Hepatocyte (in vitro differentiated cells): ENCODE data around the gene PHAF1. TPM values are rescaled to one million over a fixed set of nuclear protein-coding genes. Genes with fewer than 3 reads are reported as not detected.

Experiments
- DNase-seq: peaks from one replicate; pipeline ENCODE4 v3.0.0-alpha.2; 2016; ENCODE audit warnings: low spot score
- H2AFZ ChIP-seq: fragments of 200-600 bp; sonication (generic); 2 replicates; pipeline ENCODE4 v1.6.0; 2016; ENCODE audit warnings: antibody characterized with exemption, mild to moderate bottlenecking
- H3K27ac ChIP-seq: fragments of 200-600 bp; sonication (generic); 2 replicates; pipeline ENCODE4 v1.5.1; 2016; ENCODE audit warnings: mild to moderate bottlenecking
- H3K27me3 ChIP-seq: fragments of 200-600 bp; sonication (generic); 2 replicates; pipeline ENCODE4 v1.6.1; 2016
- H3K36me3 ChIP-seq: fragments of 200-600 bp; sonication (generic); replicated peaks from 2 replicates; pipeline ENCODE4 v1.5.1; 2016; ENCODE audit warnings: low read depth; ENCODE audit not compliant: insufficient read depth
- H3K4me1 ChIP-seq: fragments of 200-600 bp; sonication (generic); 2 replicates; pipeline ENCODE4 v1.5.1; 2016; ENCODE audit warnings: mild to moderate bottlenecking, moderate library complexity; ENCODE audit not compliant: insufficient read depth
- H3K4me2 ChIP-seq: fragments of 200-600 bp; sonication (generic); 2 replicates; pipeline ENCODE4 v1.6.0; 2016
- H3K4me3 ChIP-seq: fragments of 200-600 bp; sonication (generic); 2 replicates; pipeline ENCODE4 v1.5.1; 2016; ENCODE audit warnings: mild to moderate bottlenecking
- H3K79me2 ChIP-seq: fragments of 200-600 bp; sonication (generic); 2 replicates; pipeline ENCODE4 v1.6.0; 2017; ENCODE audit warnings: mild to moderate bottlenecking
- H3K9me2 ChIP-seq: fragments of 200-600 bp; sonication (generic); replicated peaks from 2 replicates; pipeline ENCODE4 v1.6.0; 2017; ENCODE audit warnings: mild to moderate bottlenecking; ENCODE audit not compliant: insufficient read depth
- H3K9me3 ChIP-seq: fragments of 200-600 bp; sonication (generic); 2 replicates; pipeline ENCODE4 v1.5.1; 2016; ENCODE audit warnings: low read depth, mild to moderate bottlenecking
- H4K20me1 ChIP-seq: fragments of 200-600 bp; sonication (generic); 2 replicates; pipeline ENCODE4 v1.6.0; 2016; ENCODE audit warnings: mild to moderate bottlenecking; ENCODE audit not compliant: insufficient read depth, poor library complexity, severe bottlenecking
- CTCF ChIP-seq: fragments of 200-600 bp; sonication (generic); IDR thresholded peaks from 2 replicates; pipeline ENCODE4 v1.5.1; 2016; ENCODE audit warnings: antibody characterized with exemption, mild to moderate bottlenecking; ENCODE audit not compliant: poor library complexity
- EZH2 ChIP-seq: fragments of 200-600 bp; sonication (generic); IDR thresholded peaks from 2 replicates; pipeline ENCODE4 v1.6.1; 2016; ENCODE audit warnings: antibody characterized with exemption, mild to moderate bottlenecking, borderline replicate concordance
- EZH2phosphoT487 ChIP-seq: fragments of 200-600 bp; sonication (generic); IDR thresholded peaks from one replicate; pipeline ENCODE4 v1.6.1; 2018; ENCODE audit warnings: antibody characterized with exemption, mild to moderate bottlenecking, low read depth, moderate library complexity; ENCODE audit not compliant: unreplicated experiment, severe bottlenecking
- WGBS: methylation state at CpG from one replicate; pipeline ENCODE4 v1.1.6; 2016; ENCODE audit warnings: low lambda C conversion rate; ENCODE audit errors: missing lambda C conversion rate; 5-methylcytosine and 5-hydroxymethylcytosine counted together
- polyA plus RNA-seq: library from polyadenylated mRNA; unstranded; fragments of >200 nt; fragmentation: Nextera tagmentation; extraction: Ambion mirVana; gene quantifications from 2 replicates; pipeline ENCODE4 v1.2.1, GENCODE V29; 2016
- total RNA-seq: library from RNA; depleted of rRNA; stranded (reverse); fragments of >200 nt; gene quantifications from 2 replicates; pipeline ENCODE4 v1.2.3, GENCODE V29; 2014

PHAF1 gene
- total and polyA plus RNA-seq, 2 experiments from 2014 or later = 18.7 to 20.2 TPM

GRCh38 chr16:67082891-67083290 lies 26.9 kb upstream of the PHAF1 start:
- no peak for DNase-seq
- no peak overlapping the region for H3K4me2 ChIP-seq
- WGBS = 98% methylated on average over 1 of the region's 1 CpG
- TF ChIP-seq EZH2phosphoT487 = no peak
- TF ChIP-seq CTCF = no peak
- TF ChIP-seq EZH2 = no peak
- H3K27ac ChIP-seq = no peak overlapping the region
- no peaks in the 10 kb centered on the region for H3K4me1 ChIP-seq
- no peaks in the 10 kb centered on the region for H3K36me3 ChIP-seq
- no peaks in the 10 kb centered on the region for H3K27me3 ChIP-seq
- no peaks in the 10 kb centered on the region for H3K9me2 ChIP-seq
- no peak overlapping the region for H2AFZ ChIP-seq
- no peak overlapping the region for H3K4me3 ChIP-seq
- no peaks in the 10 kb centered on the region for H3K9me3 ChIP-seq
- no peaks in the 10 kb centered on the region for H4K20me1 ChIP-seq
- peaks cover under 1% of the 10 kb centered on the region for H3K79me2 ChIP-seq

- H3K9me3 ChIP-seq = no peaks in the 10 kb centered on the region
- H4K20me1 ChIP-seq = no peaks in the 10 kb centered on the region
- no peak overlapping the region for H2AFZ ChIP-seq
- H3K4me2 ChIP-seq = no peak overlapping the region
- H3K27me3 ChIP-seq = no peaks in the 10 kb centered on the region
- H3K9me2 ChIP-seq = no peaks in the 10 kb centered on the region
- no peak for TF ChIP-seq EZH2
- TF ChIP-seq EZH2phosphoT487 = no peak
- no peak for TF ChIP-seq CTCF
- H3K4me1 ChIP-seq = no peaks in the 10 kb centered on the region
- 96% methylated on average over 4 of the region's 4 CpGs for WGBS
- no peak for DNase-seq
- peaks cover 8% of the 10 kb centered on the region for H3K79me2 ChIP-seq
- no peaks in the 10 kb centered on the region for H3K36me3 ChIP-seq
- H3K4me3 ChIP-seq = no peak overlapping the region
- H3K27ac ChIP-seq = no peak overlapping the region
These were observed 25.3 kb upstream of the PHAF1 start for GRCh38 chr16:67084345-67085028.

- no peaks in the 10 kb centered on the region for H3K9me2 ChIP-seq
- no peaks in the 10 kb centered on the region for H3K27me3 ChIP-seq
- H3K9me3 ChIP-seq = no peaks in the 10 kb centered on the region
- H3K4me2 ChIP-seq = no peak overlapping the region
- TF ChIP-seq CTCF (no peak), EZH2phosphoT487 (no peak), EZH2 (no peak)
- no peak for DNase-seq
- no peaks in the 10 kb centered on the region for H4K20me1 ChIP-seq
- H3K4me3 ChIP-seq = no peak overlapping the region
- H3K27ac ChIP-seq = peak overlapping the region; percentile 17
- no peak overlapping the region for H2AFZ ChIP-seq
- H3K4me1 ChIP-seq = no peaks in the 10 kb centered on the region
- peaks cover 8% of the 10 kb centered on the region for H3K79me2 ChIP-seq
- no peaks in the 10 kb centered on the region for H3K36me3 ChIP-seq
These were observed 22.9 kb upstream of the PHAF1 start for GRCh38 chr16:67086822-67087221.
